ENCODE results near the gene LRRC8B.
"Not testable (repeated sequence)": the region's sequence is repeated elsewhere in the genome, so short reads cannot be mapped to it uniquely, and the experiment has no call there.

Gene LRRC8B

DNA sequence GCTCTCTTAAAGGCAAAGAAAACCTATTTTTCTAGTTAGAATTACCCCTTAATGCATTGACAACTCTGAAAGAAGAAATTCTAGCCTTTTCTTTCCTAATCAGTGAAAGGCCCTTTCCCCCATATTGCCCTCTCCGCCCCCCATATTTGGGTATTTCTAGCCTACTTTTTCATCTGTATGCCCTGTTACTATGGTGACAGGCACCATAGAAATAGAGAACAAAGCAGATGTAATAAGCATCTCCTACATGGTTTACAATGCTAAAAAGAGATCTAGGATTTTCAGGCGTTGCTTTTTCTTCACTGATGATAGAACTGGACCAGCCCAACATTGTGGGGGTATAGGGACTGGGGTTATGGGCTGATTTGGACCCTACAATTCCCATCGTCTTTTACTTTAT lies 14.5 kb downstream of the LRRC8B start:
- TF ChIP-seq, protein P1, sequence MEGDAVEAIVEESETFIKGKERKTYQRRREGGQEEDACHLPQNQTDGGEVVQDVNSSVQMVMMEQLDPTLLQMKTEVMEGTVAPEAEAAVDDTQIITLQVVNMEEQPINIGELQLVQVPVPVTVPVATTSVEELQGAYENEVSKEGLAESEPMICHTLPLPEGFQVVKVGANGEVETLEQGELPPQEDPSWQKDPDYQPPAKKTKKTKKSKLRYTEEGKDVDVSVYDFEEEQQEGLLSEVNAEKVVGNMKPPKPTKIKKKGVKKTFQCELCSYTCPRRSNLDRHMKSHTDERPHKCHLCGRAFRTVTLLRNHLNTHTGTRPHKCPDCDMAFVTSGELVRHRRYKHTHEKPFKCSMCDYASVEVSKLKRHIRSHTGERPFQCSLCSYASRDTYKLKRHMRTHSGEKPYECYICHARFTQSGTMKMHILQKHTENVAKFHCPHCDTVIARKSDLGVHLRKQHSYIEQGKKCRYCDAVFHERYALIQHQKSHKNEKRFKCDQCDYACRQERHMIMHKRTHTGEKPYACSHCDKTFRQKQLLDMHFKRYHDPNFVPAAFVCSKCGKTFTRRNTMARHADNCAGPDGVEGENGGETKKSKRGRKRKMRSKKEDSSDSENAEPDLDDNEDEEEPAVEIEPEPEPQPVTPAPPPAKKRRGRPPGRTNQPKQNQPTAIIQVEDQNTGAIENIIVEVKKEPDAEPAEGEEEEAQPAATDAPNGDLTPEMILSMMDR (IDR thresholded peaks at IDR 0.05; ENCODE audit: insufficient read depth, low read length, poor library complexity, severe bottlenecking), result no peak
- no peak for TF ChIP-seq EZH2phosphoT487 (conservative IDR thresholded peaks at IDR 0.05; ENCODE audit: low read length)
- Histone ChIP-seq H3K4me3 (ENCODE audit: insufficient read depth, low read length, poor library complexity, severe bottlenecking) (no peak overlapping the region), H3K36me3 (ENCODE audit: low read length) (no peaks in the 10 kb centered on the region; the same call in 1 of the 2 replicates), H3K4me2 (ENCODE audit: low read depth, low read length, poor library complexity, severe bottlenecking) (no peak overlapping the region), H3K9me2 (replicated peaks; ENCODE audit: insufficient read depth, low read length) (no peaks in the 10 kb centered on the region), H3K79me2 (ENCODE audit: insufficient read depth, low read length) (peaks cover 71% of the 10 kb centered on the region), H3K9me3 (ENCODE audit: insufficient read depth, low read length) (no peaks in the 10 kb centered on the region), H3K9ac (ENCODE audit: low read length) (no peak overlapping the region), H4K20me1 (ENCODE audit: low read depth, low read length) (peaks cover 18% of the 10 kb centered on the region; the same call in 1 of the 2 replicates), H3K27ac (ENCODE audit: low read depth, low read length) (no peak overlapping the region), H3F3A (ENCODE audit: insufficient read depth) (no peaks in the 10 kb centered on the region), H3K27me3 (ENCODE audit: low read length) (no peaks in the 10 kb centered on the region), H2AFZ (ENCODE audit: low read depth, low read length, severe bottlenecking) (no peak overlapping the region)

DNA sequence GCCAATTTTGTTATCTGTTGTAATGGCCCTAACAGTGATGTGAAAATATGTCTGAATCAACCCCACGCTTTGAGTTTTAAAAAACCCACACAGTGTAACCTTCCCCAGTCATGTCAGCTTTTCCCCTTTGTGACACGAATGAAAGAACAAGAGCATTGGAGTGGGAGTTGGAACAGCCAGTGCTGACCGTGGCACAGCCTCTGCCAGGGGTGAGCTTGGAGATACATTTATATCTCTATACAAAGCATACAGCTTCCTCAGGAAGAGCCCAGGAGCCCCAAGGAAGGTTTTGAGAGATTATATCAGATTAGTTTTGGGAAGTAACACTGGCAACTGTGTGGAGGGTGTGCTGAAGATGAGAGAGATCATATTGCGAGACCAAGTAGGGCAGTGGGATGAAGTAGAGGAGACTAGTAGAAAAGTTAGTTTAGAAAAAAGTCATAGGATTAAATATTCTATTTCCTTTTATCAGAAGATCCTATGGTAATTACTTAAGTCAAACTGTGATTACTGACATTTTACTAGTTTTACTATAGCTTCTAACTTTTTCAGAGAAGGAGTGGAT lies 15.9 kb downstream of the LRRC8B start:
- no peak overlapping the region for H2AFZ ChIP-seq (ENCODE audit: low read depth, low read length, severe bottlenecking)
- no peak overlapping the region for H3K4me3 ChIP-seq (ENCODE audit: insufficient read depth, low read length, poor library complexity, severe bottlenecking)
- peaks cover 68% of the 10 kb centered on the region for H3K79me2 ChIP-seq (ENCODE audit: insufficient read depth, low read length)
- no peaks in the 10 kb centered on the region for H3K9me2 ChIP-seq (replicated peaks; ENCODE audit: insufficient read depth, low read length)
- H3K9me3 ChIP-seq (ENCODE audit: insufficient read depth, low read length), result no peaks in the 10 kb centered on the region
- no peak overlapping the region for H3K4me2 ChIP-seq (ENCODE audit: low read depth, low read length, poor library complexity, severe bottlenecking)
- no peak overlapping the region for H3K27ac ChIP-seq (ENCODE audit: low read depth, low read length)
- H3K36me3 ChIP-seq (ENCODE audit: low read length), result no peaks in the 10 kb centered on the region; the same call in 1 of the 2 replicates
- H3K9ac ChIP-seq (ENCODE audit: low read length), result no peak overlapping the region
- H3K27me3 ChIP-seq (ENCODE audit: low read length), result no peaks in the 10 kb centered on the region
- H4K20me1 ChIP-seq (ENCODE audit: low read depth, low read length), result peaks cover 18% of the 10 kb centered on the region; the same call in 1 of the 2 replicates
- TF ChIP-seq, protein P1 (IDR thresholded peaks at IDR 0.05; ENCODE audit: insufficient read depth, low read length, poor library complexity, severe bottlenecking), result no peak
- no peak for TF ChIP-seq EZH2phosphoT487 (conservative IDR thresholded peaks at IDR 0.05; ENCODE audit: low read length)
- no peaks in the 10 kb centered on the region for H3F3A ChIP-seq (ENCODE audit: insufficient read depth)

DNA sequence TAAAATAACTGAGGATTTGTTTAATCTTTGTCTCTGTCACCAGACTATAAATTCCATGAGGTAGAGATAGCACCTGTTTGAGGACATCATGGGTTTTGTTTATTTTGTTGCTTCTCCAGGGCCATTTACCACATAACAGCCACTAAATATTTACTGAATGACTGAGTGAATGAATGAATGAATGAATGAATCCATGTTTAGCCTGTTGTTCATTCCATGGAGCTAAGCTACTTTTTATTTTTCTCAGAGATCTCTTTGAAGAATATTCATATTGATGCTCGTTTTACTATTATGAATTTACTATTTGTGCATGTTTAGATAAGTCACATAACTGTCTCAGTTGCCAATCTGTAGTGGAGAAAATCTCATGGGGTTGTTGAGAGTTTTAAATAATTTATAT lies 17.7 kb downstream of the LRRC8B start:
- H2AFZ ChIP-seq (ENCODE audit: low read depth, low read length, severe bottlenecking), result no peak overlapping the region
- no peaks in the 10 kb centered on the region for H3K27me3 ChIP-seq (ENCODE audit: low read length)
- H3K4me3 ChIP-seq (ENCODE audit: insufficient read depth, low read length, poor library complexity, severe bottlenecking), result no peak overlapping the region
- peaks cover 18% of the 10 kb centered on the region; the same call in 1 of the 2 replicates for H4K20me1 ChIP-seq (ENCODE audit: low read depth, low read length)
- H3F3A ChIP-seq (ENCODE audit: insufficient read depth), result no peaks in the 10 kb centered on the region
- H3K79me2 ChIP-seq (ENCODE audit: insufficient read depth, low read length), result peaks cover 55% of the 10 kb centered on the region
- H3K36me3 ChIP-seq (ENCODE audit: low read length), result no peaks in the 10 kb centered on the region; the same call in 1 of the 2 replicates
- H3K9me2 ChIP-seq (replicated peaks; ENCODE audit: insufficient read depth, low read length), result no peaks in the 10 kb centered on the region
- no peak overlapping the region for H3K9ac ChIP-seq (ENCODE audit: low read length)
- TF ChIP-seq EZH2phosphoT487 (conservative IDR thresholded peaks at IDR 0.05; ENCODE audit: low read length), result no peak
- TF ChIP-seq, protein P1 (IDR thresholded peaks at IDR 0.05; ENCODE audit: insufficient read depth, low read length, poor library complexity, severe bottlenecking), result no peak
- no peak overlapping the region for H3K4me2 ChIP-seq (ENCODE audit: low read depth, low read length, poor library complexity, severe bottlenecking)
- no peaks in the 10 kb centered on the region for H3K9me3 ChIP-seq (ENCODE audit: insufficient read depth, low read length)
- no peak overlapping the region for H3K27ac ChIP-seq (ENCODE audit: low read depth, low read length)

DNA sequence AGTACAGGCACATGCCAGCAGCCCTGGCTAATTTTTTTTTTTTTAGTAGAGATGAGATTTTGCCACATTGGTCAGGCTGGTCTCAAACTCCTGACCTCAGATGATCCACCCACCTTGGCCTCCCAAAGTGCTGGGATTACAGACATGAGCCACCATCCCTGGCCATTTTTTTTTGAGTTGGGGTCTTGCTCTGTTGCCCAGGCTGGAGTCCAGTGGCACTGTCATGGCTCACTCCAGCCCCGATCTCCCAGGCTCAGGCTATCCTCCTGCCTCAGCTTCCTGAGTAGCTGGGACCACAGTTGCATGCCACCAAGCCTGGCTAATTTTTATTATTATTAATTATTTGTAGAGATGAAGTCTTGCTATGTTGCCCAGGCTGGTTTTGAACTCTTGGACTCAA lies 19.0 kb downstream of the LRRC8B start:
- not testable (repeated sequence) for H2AFZ ChIP-seq (ENCODE audit: low read depth, low read length, severe bottlenecking); H3K27me3 ChIP-seq (ENCODE audit: low read length); H3K4me3 ChIP-seq (ENCODE audit: insufficient read depth, low read length, poor library complexity, severe bottlenecking); H3K9ac ChIP-seq (ENCODE audit: low read length); H3K9me2 ChIP-seq (replicated peaks; ENCODE audit: insufficient read depth, low read length); H3K4me2 ChIP-seq (ENCODE audit: low read depth, low read length, poor library complexity, severe bottlenecking); H3K9me3 ChIP-seq (ENCODE audit: insufficient read depth, low read length); H3F3A ChIP-seq (ENCODE audit: insufficient read depth); H3K27ac ChIP-seq (ENCODE audit: low read depth, low read length); H3K36me3 ChIP-seq (ENCODE audit: low read length)
- Histone ChIP-seq H4K20me1 (ENCODE audit: low read depth, low read length) (peaks cover 18% of the 10 kb centered on the region; the same call in 1 of the 2 replicates), H3K79me2 (ENCODE audit: insufficient read depth, low read length) (peaks cover 45% of the 10 kb centered on the region)

Measured in SU-DHL-6 (cell line).